Stimulated activated CD4-positive, alpha-beta T cell treated with anti-CD3 and anti-CD28 coated beads, Interleukin-1b, Interleukin-23, amount 100 ng/mL, for 24 hours (primary cell): Measurements from ENCODE around the gene CRNN.

Experiments
- DNase-seq, 4 experiments: peaks; one replicate each; pipeline ENCODE4 v3.0.0-alpha.2; 2020; ENCODE audit warnings: low read depth in 4 of 4, low spot score in 1 of 4

CRNN gene

GRCh38 chr1:152413909-152414308 is at the start of gene CRNN:
Gene CRNN, minus strand, starts transcription at chr1:152414263. Its CDS starts 2,030 bp downstream, at chr1:152412233.
- no peak for DNase-seq

GRCh38 chr1:152462636-152463035 is 48.6 kb upstream of the CRNN start:
- DNase-seq = no peak

GRCh38 chr1:152461544-152461943 is 47.5 kb upstream of the CRNN start:
- DNase-seq = peak in 3 of 4 experiments; percentile 17 to 40 (median 38)

- DNase-seq = no peak
These were observed 46.5 kb upstream of the CRNN start for GRCh38 chr1:152460529-152460899.

- DNase-seq = peak; percentile 49 to 63 (median 52)
These were observed 45.8 kb upstream of the CRNN start for GRCh38 chr1:152459596-152460528.

- DNase-seq = peak; percentile 59 to 73 (median 68)
These were observed 44.5 kb upstream of the CRNN start for GRCh38 chr1:152458384-152459185.

GRCh38 chr1:152457561-152457960 is 43.5 kb upstream of the CRNN start:
- DNase-seq = no peak

- DNase-seq = no peak
These were observed 43.0 kb upstream of the CRNN start for GRCh38 chr1:152457071-152457470.

- DNase-seq = no peak
These were observed 37.2 kb upstream of the CRNN start for GRCh38 chr1:152451254-152451653.

GRCh38 chr1:152449661-152450060 is 35.6 kb upstream of the CRNN start:
- no peak for DNase-seq

GRCh38 chr1:152448496-152448895 is 34.4 kb upstream of the CRNN start:
- DNase-seq = no peak

- DNase-seq = no peak
These were observed 34.0 kb upstream of the CRNN start for GRCh38 chr1:152448095-152448494.

- no peak for DNase-seq
These were observed 33.4 kb upstream of the CRNN start for GRCh38 chr1:152447484-152447883.

GRCh38 chr1:152444045-152444444 is 30.0 kb upstream of the CRNN start:
- no peak for DNase-seq

GRCh38 chr1:152442765-152443164 is 28.7 kb upstream of the CRNN start:
- no peak for DNase-seq

GRCh38 chr1:152442301-152442700 is 28.2 kb upstream of the CRNN start:
- DNase-seq = no peak

- DNase-seq = no peak
These were observed 27.7 kb upstream of the CRNN start for GRCh38 chr1:152441756-152442155.

GRCh38 chr1:152440635-152441471 is 26.8 kb upstream of the CRNN start:
- peak; percentile 34 to 51 (median 47) for DNase-seq

- DNase-seq = no peak
These were observed 22.8 kb upstream of the CRNN start for GRCh38 chr1:152436593-152437496.

- DNase-seq = no peak
These were observed 13.4 kb upstream of the CRNN start for GRCh38 chr1:152427458-152427857.
